DMS114 treated with DMSO at 0.1 percent for 48 hours (cell line): ENCODE data around the gene GPAM.

Source experiments
- DNase-seq: peaks from one replicate; lab custom pipeline; 2025; ENCODE audit not compliant: unreplicated experiment; lab: John Stamatoyannopoulos, UW

Gene GPAM

GRCh38 chr10:112185959-112186358, 2.4 kb upstream of the GPAM start:
- DNase-seq = no peak

- no peak for DNase-seq
Measured at GRCh38 chr10:112184379-112184778, 814 bp upstream of the GPAM start.

- no peak for DNase-seq
Measured at GRCh38 chr10:112184052-112184371, 447 bp upstream of the GPAM start.

GRCh38 chr10:112182784-112183328, 709 bp downstream of the GPAM start:
- DNase-seq = no peak

GRCh38 chr10:112177247-112177646, 6.3 kb downstream of the GPAM start:
- no peak for DNase-seq

- DNase-seq = no peak
Measured at GRCh38 chr10:112176543-112176942, 7.0 kb downstream of the GPAM start.

GRCh38 chr10:112175409-112175808, 8.2 kb downstream of the GPAM start:
- no peak for DNase-seq

GRCh38 chr10:112173206-112173605, 10.4 kb downstream of the GPAM start:
- DNase-seq = no peak

- no peak for DNase-seq
Measured at GRCh38 chr10:112168733-112169132, 14.8 kb downstream of the GPAM start.

- DNase-seq = no peak
Measured at GRCh38 chr10:112166800-112167199, 16.8 kb downstream of the GPAM start.

GRCh38 chr10:112161757-112162518, 21.6 kb downstream of the GPAM start:
- no peak for DNase-seq

GRCh38 chr10:112160834-112161233, 22.7 kb downstream of the GPAM start:
- DNase-seq = no peak

GRCh38 chr10:112159469-112159868, 24.1 kb downstream of the GPAM start:
- DNase-seq = no peak

- DNase-seq = no peak
Measured at GRCh38 chr10:112151524-112152039, 32.0 kb downstream of the GPAM start.

- DNase-seq = no peak
Measured at GRCh38 chr10:112148331-112148730, 35.2 kb downstream of the GPAM start.

GRCh38 chr10:112146799-112147198, 36.8 kb downstream of the GPAM start:
- no peak for DNase-seq

- DNase-seq = no peak
Measured at GRCh38 chr10:112145263-112145662, 38.3 kb downstream of the GPAM start.

GRCh38 chr10:112143420-112143819, 40.1 kb downstream of the GPAM start:
- no peak for DNase-seq

GRCh38 chr10:112141292-112141691, 42.3 kb downstream of the GPAM start:
- no peak for DNase-seq

- peak; percentile 42 for DNase-seq
Measured at GRCh38 chr10:112140110-112140970, 43.2 kb downstream of the GPAM start.

GRCh38 chr10:112139176-112139575, 44.4 kb downstream of the GPAM start:
- no peak for DNase-seq
